AG09309 (cell line): ENCODE measurements around the gene GRIK4.

ENCODE experiments used
- DNase-seq: peaks from one replicate; pipeline ENCODE4 v3.0.0-alpha.2; 2010; ENCODE audit warnings: low read depth
- H3K4me3 ChIP-seq: 2 replicates; pipeline ENCODE4 v1.5.1; 2011; ENCODE audit warnings: mild to moderate bottlenecking, low read depth, low read length, moderate library complexity; ENCODE audit not compliant: control insufficient read depth
- TF ChIP-seq, protein P1 (sequence below): IDR thresholded peaks from 2 replicates; pipeline ENCODE4 v1.5.1; 2011; ENCODE audit warnings: mild to moderate bottlenecking, low read depth, low read length, inconsistent platforms; ENCODE audit not compliant: insufficient read depth, control insufficient read depth; ENCODE audit errors: missing control alignments

GRIK4 gene

DNA sequence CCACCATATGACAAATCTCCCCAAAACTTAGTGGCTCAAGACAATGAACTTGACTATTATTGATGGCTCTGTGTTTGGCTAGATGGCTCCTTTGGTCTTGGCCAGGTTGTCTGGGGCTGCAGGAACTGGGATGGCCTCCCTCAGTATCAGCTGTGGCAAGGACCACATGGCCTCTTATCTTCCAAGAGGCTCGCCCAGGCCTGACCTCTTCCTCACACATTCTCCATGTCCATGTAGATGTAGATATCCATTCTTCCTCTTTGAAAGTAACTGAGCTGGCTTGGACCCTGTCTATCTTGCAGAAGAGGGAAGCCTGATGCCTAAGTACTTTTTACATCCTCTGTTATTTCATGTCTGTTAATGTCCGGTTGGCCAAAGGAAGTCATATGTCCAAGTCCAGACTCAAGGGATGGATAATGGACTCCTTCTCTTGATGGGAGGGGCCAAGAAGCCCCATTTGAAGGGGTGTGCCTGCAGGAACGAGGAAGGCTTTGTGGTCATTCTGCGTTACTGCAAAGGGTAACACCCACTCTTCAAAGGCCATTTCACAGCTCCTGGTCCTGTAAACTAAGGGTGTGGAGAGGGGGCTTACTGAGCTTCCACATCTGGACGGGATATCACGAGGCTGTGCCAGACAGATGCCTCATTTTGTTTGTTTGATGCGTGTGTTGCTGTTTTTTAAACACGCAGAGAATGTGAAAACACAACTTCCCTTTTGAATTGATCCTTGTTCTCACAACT lies 87.1 kb downstream of the GRIK4 start:
- no peak overlapping the region for H3K4me3 ChIP-seq
- TF ChIP-seq, protein P1, sequence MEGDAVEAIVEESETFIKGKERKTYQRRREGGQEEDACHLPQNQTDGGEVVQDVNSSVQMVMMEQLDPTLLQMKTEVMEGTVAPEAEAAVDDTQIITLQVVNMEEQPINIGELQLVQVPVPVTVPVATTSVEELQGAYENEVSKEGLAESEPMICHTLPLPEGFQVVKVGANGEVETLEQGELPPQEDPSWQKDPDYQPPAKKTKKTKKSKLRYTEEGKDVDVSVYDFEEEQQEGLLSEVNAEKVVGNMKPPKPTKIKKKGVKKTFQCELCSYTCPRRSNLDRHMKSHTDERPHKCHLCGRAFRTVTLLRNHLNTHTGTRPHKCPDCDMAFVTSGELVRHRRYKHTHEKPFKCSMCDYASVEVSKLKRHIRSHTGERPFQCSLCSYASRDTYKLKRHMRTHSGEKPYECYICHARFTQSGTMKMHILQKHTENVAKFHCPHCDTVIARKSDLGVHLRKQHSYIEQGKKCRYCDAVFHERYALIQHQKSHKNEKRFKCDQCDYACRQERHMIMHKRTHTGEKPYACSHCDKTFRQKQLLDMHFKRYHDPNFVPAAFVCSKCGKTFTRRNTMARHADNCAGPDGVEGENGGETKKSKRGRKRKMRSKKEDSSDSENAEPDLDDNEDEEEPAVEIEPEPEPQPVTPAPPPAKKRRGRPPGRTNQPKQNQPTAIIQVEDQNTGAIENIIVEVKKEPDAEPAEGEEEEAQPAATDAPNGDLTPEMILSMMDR: no peak
- DNase-seq: no peak

DNA sequence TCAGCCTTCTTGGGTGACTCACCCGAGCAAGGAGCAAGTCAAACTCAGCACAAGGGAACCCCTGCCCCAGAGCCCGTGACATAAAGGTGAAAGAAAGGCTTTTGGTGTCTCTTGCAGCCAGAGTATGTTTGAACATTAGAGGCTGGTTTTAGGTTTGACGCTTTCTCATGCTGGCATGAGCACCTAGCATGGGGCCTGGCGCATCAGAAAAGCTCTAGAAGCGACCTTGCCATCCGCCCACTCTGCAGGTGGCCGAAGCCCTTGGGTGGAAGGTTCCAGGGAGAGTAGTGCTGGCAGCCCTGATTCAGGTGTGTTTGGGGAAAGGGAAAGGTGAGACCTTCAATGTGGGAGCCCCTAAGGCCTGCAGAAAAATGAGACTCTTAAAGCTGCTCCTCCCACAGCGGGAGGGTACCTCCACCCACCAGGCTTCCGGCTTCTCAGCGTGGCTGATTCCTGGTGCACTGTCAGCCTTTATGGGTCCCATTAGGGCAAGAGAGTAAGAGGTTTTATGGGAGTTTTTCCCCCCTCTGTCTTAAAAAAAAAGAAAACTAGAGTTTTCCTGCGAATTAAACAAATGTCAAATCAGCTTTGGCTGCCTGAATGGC lies 88.4 kb downstream of the GRIK4 start:
- no peak overlapping the region for H3K4me3 ChIP-seq
- TF ChIP-seq, protein P1: no peak
- DNase-seq: no peak

DNA sequence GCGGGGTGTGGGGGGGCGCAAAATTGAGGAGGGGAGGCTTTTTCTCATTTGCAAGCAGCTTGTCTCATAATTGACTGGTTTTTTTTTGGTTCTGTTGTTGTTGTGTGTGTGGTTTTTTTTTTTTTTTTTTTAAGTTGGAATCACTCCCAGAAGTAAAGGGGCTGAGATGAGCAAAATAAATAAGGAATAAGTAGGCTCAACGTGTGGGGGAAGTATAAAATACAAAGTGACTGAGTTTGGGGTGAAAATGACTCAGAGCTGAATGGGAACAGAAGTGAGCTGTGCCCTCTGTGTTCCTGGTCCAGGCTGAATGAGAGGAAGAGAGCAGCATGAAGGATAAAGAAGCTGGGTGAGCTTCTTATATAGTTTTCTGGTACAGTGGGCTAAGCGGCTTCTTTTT lies 90.0 kb downstream of the GRIK4 start:
- TF ChIP-seq, protein P1: no peak
- no peak overlapping the region for H3K4me3 ChIP-seq
- no peak for DNase-seq

DNA sequence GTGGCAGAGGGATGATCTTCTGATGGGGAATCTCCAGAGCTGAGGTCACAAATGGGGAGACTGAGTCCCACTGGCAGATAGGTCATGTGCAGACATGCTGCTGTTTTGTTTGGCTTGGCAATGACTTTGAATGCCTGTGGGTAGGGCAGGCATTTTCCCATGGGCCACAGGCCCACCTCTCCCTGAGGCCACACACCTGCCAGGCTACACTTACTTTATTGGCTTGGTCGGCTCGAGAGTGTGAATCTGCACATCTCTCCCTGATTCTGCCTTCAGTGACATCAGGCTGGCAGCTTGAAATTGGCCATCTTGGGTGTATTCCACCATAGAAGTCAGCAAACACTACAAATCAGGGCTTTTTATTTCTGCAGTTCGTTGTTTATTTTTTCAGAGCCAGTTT lies 91.5 kb downstream of the GRIK4 start:
- H3K4me3 ChIP-seq: no peak overlapping the region
- TF ChIP-seq, protein P1: no peak
- no peak for DNase-seq

DNA sequence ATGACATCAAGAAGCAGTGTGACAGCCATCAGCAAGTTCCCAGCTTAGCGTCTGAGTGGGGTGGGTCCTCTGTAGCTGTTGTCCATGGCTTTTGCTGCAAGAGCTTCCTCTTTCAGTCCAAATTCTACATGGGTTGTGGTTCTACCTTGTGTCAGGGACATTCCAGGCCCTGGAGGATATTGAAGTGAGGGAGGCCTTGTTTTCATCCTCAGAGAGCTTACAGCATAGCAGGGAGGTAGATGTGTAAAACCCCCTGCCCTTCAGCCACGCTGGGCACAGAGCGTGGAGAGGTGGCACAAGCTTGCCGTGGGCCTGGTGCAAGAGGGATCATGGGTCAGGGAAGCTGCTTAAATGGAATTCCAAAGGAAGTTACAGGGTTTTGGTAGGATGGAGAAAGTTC lies 93.9 kb downstream of the GRIK4 start:
- DNase-seq: no peak
- TF ChIP-seq, protein P1: no peak
- no peak overlapping the region for H3K4me3 ChIP-seq

DNA sequence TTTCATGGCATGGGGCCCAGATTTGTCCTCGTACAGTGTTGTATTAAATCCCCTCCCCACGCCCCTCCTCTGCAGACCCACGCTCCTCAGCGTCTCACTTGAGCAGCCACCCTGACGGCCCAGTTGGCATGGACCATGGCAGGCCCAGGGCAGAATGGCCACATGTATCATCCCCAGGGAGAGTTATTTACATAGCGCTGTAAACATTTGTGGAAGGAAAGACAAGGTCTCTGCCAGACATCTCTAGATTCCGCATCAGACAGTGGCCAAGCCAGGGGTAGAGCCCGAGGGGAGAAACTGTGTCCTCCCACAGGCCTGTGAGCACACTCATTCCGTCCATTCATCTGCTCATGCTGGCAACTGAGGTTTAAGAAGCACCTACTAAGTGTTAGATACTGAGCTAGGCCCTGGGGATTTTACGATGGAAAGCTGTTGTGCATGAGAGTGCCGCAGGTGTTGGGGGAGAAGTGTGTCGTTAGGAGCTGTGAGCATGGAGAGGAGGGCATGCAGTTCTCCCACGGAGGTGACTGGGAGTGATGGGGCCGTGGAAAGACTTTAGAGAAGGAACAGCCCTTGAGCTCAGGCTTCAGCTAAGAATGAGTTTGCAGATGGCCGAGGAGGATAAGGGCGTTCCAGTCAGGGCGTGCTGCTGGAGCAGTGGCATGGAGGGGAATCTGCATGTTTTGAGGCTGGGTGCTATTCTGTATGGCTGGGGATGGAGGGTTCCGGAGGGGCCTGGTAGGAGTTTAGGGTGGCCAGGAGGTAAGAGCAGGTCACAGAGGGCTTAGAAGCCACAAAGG lies 94.9 kb downstream of the GRIK4 start:
- no peak for DNase-seq
- TF ChIP-seq, protein P1: no peak

More for the DNA sequence above, 94.9 kb downstream of the GRIK4 start:
- no peak overlapping the region for H3K4me3 ChIP-seq
